A673 (cell line): Measurements from ENCODE around the gene PNMA8A. TPM values are rescaled to one million over a fixed set of nuclear protein-coding genes. Genes with fewer than 3 reads are reported as not detected.

Experiments used
- BruUV-seq: library from RNA; stranded (reverse); fragments of 400-500 nt; replicated peaks from 2 replicates; lab custom pipeline; 2021; lab: Mats Ljungman, UMichigan
- CTCF ChIA-PET: fragments of 300-600 bp; sonication (Branson Sonifier 250); formaldehyde crosslinking; loops from one replicate; lab custom pipeline; 2022; ENCODE audit warnings: antibody characterized with exemption; lab: Charles Lee
- POLR2A ChIA-PET: fragments of 300-600 bp; sonication (Branson Sonifier 250); formaldehyde crosslinking; loops from one replicate; lab custom pipeline; 2022; ENCODE audit warnings: antibody characterized with exemption; ENCODE audit not compliant: low non-redundant PET; lab: Charles Lee
- DNase-seq: peaks from one replicate; pipeline ENCODE4 v3.0.0-alpha.2; 2015; ENCODE audit warnings: low spot score
- H3K27ac ChIP-seq: fragments of 200-600 bp; sonication (generic); 2 replicates; pipeline ENCODE4 v1.5.1; 2016; ENCODE audit warnings: mixed run types, low read depth, mild to moderate bottlenecking, mixed read lengths, antibody characterized with exemption, low read length; ENCODE audit not compliant: poor library complexity, severe bottlenecking
- H3K27me3 ChIP-seq: fragments of 200-600 bp; sonication (generic); replicated peaks from 2 replicates; pipeline ENCODE4 v1.6.1; 2017; ENCODE audit warnings: mixed run types, low read depth, mild to moderate bottlenecking, mixed read lengths, antibody characterized with exemption, low read length; ENCODE audit not compliant: insufficient read depth, poor library complexity
- H3K36me3 ChIP-seq: fragments of 200-600 bp; sonication (generic); 2 replicates; pipeline ENCODE4 v1.6.1; 2016; ENCODE audit warnings: mixed run types, mild to moderate bottlenecking, mixed read lengths, antibody characterized with exemption, low read length; ENCODE audit not compliant: insufficient read depth, poor library complexity, severe bottlenecking
- H3K4me1 ChIP-seq: fragments of 200-600 bp; sonication (generic); 2 replicates; pipeline ENCODE4 v1.6.1; 2017; ENCODE audit warnings: mixed run types, mild to moderate bottlenecking, mixed read lengths, antibody characterized with exemption, low read length; ENCODE audit not compliant: insufficient read depth, poor library complexity, severe bottlenecking
- H3K4me3 ChIP-seq: fragments of 200-600 bp; sonication (generic); 2 replicates; pipeline ENCODE4 v1.5.1; 2016; ENCODE audit warnings: low read depth, mixed run types, mild to moderate bottlenecking, mixed read lengths, low read length; ENCODE audit not compliant: poor library complexity, severe bottlenecking
- H3K9me3 ChIP-seq: fragments of 200-600 bp; sonication (generic); 2 replicates; pipeline ENCODE4 v1.6.1; 2016; ENCODE audit warnings: mixed run types, low read depth, mild to moderate bottlenecking, mixed read lengths, antibody characterized with exemption, low read length; ENCODE audit not compliant: poor library complexity, severe bottlenecking
- CTCF ChIP-seq: fragments of 300-800, 200-600 bp; sonication (generic); conservative IDR thresholded peaks from 2 replicates; pipeline ENCODE4 v1.5.1; 2017; ENCODE audit warnings: low read depth, mild to moderate bottlenecking, antibody characterized with exemption, low read length, moderate library complexity, mixed read lengths
- EZH2 ChIP-seq: fragments of 200-600 bp; sonication (generic); IDR thresholded peaks from 2 replicates; pipeline ENCODE4 v1.6.1; 2017; ENCODE audit warnings: borderline replicate concordance, low read depth, mild to moderate bottlenecking, mixed read lengths, antibody characterized with exemption, low read length; ENCODE audit not compliant: poor library complexity, severe bottlenecking
- intact Hi-C: fragments of 100-400 bp; cut with micrococcal nuclease; formaldehyde crosslinking; loops from one replicate; pipeline ENCODE4 v1.10.0; 2022; ENCODE audit not compliant: unreplicated experiment
- total RNA-seq: library from RNA; stranded (reverse); gene quantifications from 2 replicates; pipeline ENCODE4 v1.2.3, GENCODE V29; 2021

The PNMA8A gene
- total RNA-seq, 1 experiment from 2014 or later: 12.8 TPM

GRCh38 chr19:46450737-46451136 lies 20.6 kb downstream of the PNMA8A start:
- Histone ChIP-seq H3K4me1 (no peaks in the 10 kb centered on the region), H3K9me3 (peaks cover 4% of the 10 kb centered on the region), H3K27ac (no peak overlapping the region), H3K4me3 (no peak overlapping the region), H3K36me3 (no peaks in the 10 kb centered on the region), H3K27me3 (no peaks in the 10 kb centered on the region)
- intact Hi-C loops: no loop called here
- POLR2A ChIA-PET: no interaction called here
- TF ChIP-seq EZH2 (no peak), CTCF (no peak)
- BruUV-seq: no TSS peak
- CTCF ChIA-PET: no interaction called here
- no peak for DNase-seq

- POLR2A ChIA-PET: no interaction called here
- no peak for DNase-seq
- BruUV-seq: no TSS peak
- no peaks in the 10 kb centered on the region for H3K27me3 ChIP-seq
- no peak overlapping the region for H3K27ac ChIP-seq
- no peaks in the 10 kb centered on the region for H3K4me1 ChIP-seq
- intact Hi-C loops: no loop called here
- H3K9me3 ChIP-seq: peaks cover 4% of the 10 kb centered on the region
- CTCF ChIA-PET: no interaction called here
- TF ChIP-seq EZH2 (no peak), CTCF (no peak)
- H3K4me3 ChIP-seq: no peak overlapping the region
- H3K36me3 ChIP-seq: no peaks in the 10 kb centered on the region
Measured at GRCh38 chr19:46449228-46449627, 22.1 kb downstream of the PNMA8A start.

- TF ChIP-seq EZH2: no peak
- no peak for TF ChIP-seq CTCF
- DNase-seq: no peak
- H3K27me3 ChIP-seq: no peaks in the 10 kb centered on the region
- H3K27ac ChIP-seq: no peak overlapping the region
- ChIA-PET POLR2A (interaction anchor here (0.7 kb wide), 1 partner anchor 34 kb away, joined by 4 read pairs; no protein-coding TSS in a partner anchor), CTCF (no interaction called here)
- no peaks in the 10 kb centered on the region for H3K36me3 ChIP-seq
- no peak overlapping the region for H3K4me3 ChIP-seq
- H3K4me1 ChIP-seq: no peaks in the 10 kb centered on the region
- BruUV-seq: no TSS peak
- H3K9me3 ChIP-seq: peaks cover 4% of the 10 kb centered on the region
- intact Hi-C loops: no loop called here
Measured at GRCh38 chr19:46448601-46449000, 22.8 kb downstream of the PNMA8A start.
